ENCODE data around the gene PLXNA4. TPM values are rescaled to one million over a fixed set of nuclear protein-coding genes. Genes with fewer than 3 reads are reported as not detected.

Gene PLXNA4
- total RNA-seq, 1 donor, result 2.6 TPM

GRCh38 chr7:132115028-132115427 lies 461.2 kb downstream of the PLXNA4 start:
- Histone ChIP-seq H3K27me3 (ENCODE audit: insufficient read depth, low read length) (no peaks in the 10 kb centered on the region), H3K4me1 (ENCODE audit: insufficient read depth, low read length) (no peaks in the 10 kb centered on the region), H3K9me3 (ENCODE audit: low read depth, low read length) (no peaks in the 10 kb centered on the region), H3K4me3 (ENCODE audit: low read length) (no peak overlapping the region)

- no peaks in the 10 kb centered on the region for H3K27me3 ChIP-seq (ENCODE audit: insufficient read depth, low read length)
- H3K4me1 ChIP-seq (ENCODE audit: insufficient read depth, low read length), result no peaks in the 10 kb centered on the region
- H3K4me3 ChIP-seq (ENCODE audit: low read length), result no peak overlapping the region
- no peaks in the 10 kb centered on the region for H3K9me3 ChIP-seq (ENCODE audit: low read depth, low read length)
Observed at GRCh38 chr7:132114411-132114810, 461.9 kb downstream of the PLXNA4 start.

GRCh38 chr7:132113536-132114371 lies 462.5 kb downstream of the PLXNA4 start:
- no peaks in the 10 kb centered on the region for H3K27me3 ChIP-seq (ENCODE audit: insufficient read depth, low read length)
- H3K4me1 ChIP-seq (ENCODE audit: insufficient read depth, low read length), result no peaks in the 10 kb centered on the region
- H3K9me3 ChIP-seq (ENCODE audit: low read depth, low read length), result no peaks in the 10 kb centered on the region
- H3K4me3 ChIP-seq (ENCODE audit: low read length), result no peak overlapping the region

GRCh38 chr7:132112657-132113056 lies 463.6 kb downstream of the PLXNA4 start:
- Histone ChIP-seq H3K27me3 (ENCODE audit: insufficient read depth, low read length) (no peaks in the 10 kb centered on the region), H3K4me3 (ENCODE audit: low read length) (no peak overlapping the region), H3K9me3 (ENCODE audit: low read depth, low read length) (no peaks in the 10 kb centered on the region), H3K4me1 (ENCODE audit: insufficient read depth, low read length) (no peaks in the 10 kb centered on the region)

GRCh38 chr7:132112106-132112505 lies 464.2 kb downstream of the PLXNA4 start:
- no peaks in the 10 kb centered on the region for H3K4me1 ChIP-seq (ENCODE audit: insufficient read depth, low read length)
- no peaks in the 10 kb centered on the region for H3K27me3 ChIP-seq (ENCODE audit: insufficient read depth, low read length)
- H3K4me3 ChIP-seq (ENCODE audit: low read length), result no peak overlapping the region
- H3K9me3 ChIP-seq (ENCODE audit: low read depth, low read length), result no peaks in the 10 kb centered on the region

- H3K4me3 ChIP-seq (ENCODE audit: low read length), result no peak overlapping the region
- H3K4me1 ChIP-seq (ENCODE audit: insufficient read depth, low read length), result no peaks in the 10 kb centered on the region
- no peaks in the 10 kb centered on the region for H3K9me3 ChIP-seq (ENCODE audit: low read depth, low read length)
- no peaks in the 10 kb centered on the region for H3K27me3 ChIP-seq (ENCODE audit: insufficient read depth, low read length)
Observed at GRCh38 chr7:132110692-132111091, 465.6 kb downstream of the PLXNA4 start.

- H3K4me1 ChIP-seq (ENCODE audit: insufficient read depth, low read length), result no peaks in the 10 kb centered on the region
Observed at GRCh38 chr7:132109769-132110168, 466.5 kb downstream of the PLXNA4 start.

GRCh38 chr7:132108563-132108962 lies 467.7 kb downstream of the PLXNA4 start:
- no peak overlapping the region for H3K4me3 ChIP-seq (ENCODE audit: low read length)

More at GRCh38 chr7:132109769-132110168, 466.5 kb downstream of the PLXNA4 start:
- Histone ChIP-seq H3K4me3 (ENCODE audit: low read length) (no peak overlapping the region), H3K27me3 (ENCODE audit: insufficient read depth, low read length) (no peaks in the 10 kb centered on the region), H3K9me3 (ENCODE audit: low read depth, low read length) (no peaks in the 10 kb centered on the region)

GRCh38 chr7:132106491-132106890 lies 469.8 kb downstream of the PLXNA4 start:
- Histone ChIP-seq H3K4me1 (ENCODE audit: insufficient read depth, low read length) (no peaks in the 10 kb centered on the region), H3K9me3 (ENCODE audit: low read depth, low read length) (no peaks in the 10 kb centered on the region), H3K27me3 (ENCODE audit: insufficient read depth, low read length) (no peaks in the 10 kb centered on the region), H3K4me3 (ENCODE audit: low read length) (no peak overlapping the region)

More at GRCh38 chr7:132108563-132108962, 467.7 kb downstream of the PLXNA4 start:
- Histone ChIP-seq H3K27me3 (ENCODE audit: insufficient read depth, low read length) (no peaks in the 10 kb centered on the region), H3K9me3 (ENCODE audit: low read depth, low read length) (no peaks in the 10 kb centered on the region), H3K4me1 (ENCODE audit: insufficient read depth, low read length) (no peaks in the 10 kb centered on the region)

GRCh38 chr7:132105096-132105495 lies 471.2 kb downstream of the PLXNA4 start:
- Histone ChIP-seq H3K9me3 (ENCODE audit: low read depth, low read length) (no peaks in the 10 kb centered on the region), H3K4me3 (ENCODE audit: low read length) (no peak overlapping the region), H3K4me1 (ENCODE audit: insufficient read depth, low read length) (no peaks in the 10 kb centered on the region), H3K27me3 (ENCODE audit: insufficient read depth, low read length) (no peaks in the 10 kb centered on the region)

- Histone ChIP-seq H3K4me3 (ENCODE audit: low read length) (no peak overlapping the region), H3K27me3 (ENCODE audit: insufficient read depth, low read length) (no peaks in the 10 kb centered on the region), H3K9me3 (ENCODE audit: low read depth, low read length) (no peaks in the 10 kb centered on the region), H3K4me1 (ENCODE audit: insufficient read depth, low read length) (no peaks in the 10 kb centered on the region)
Observed at GRCh38 chr7:132103718-132104117, 472.6 kb downstream of the PLXNA4 start.

GRCh38 chr7:132102942-132103341 lies 473.3 kb downstream of the PLXNA4 start:
- Histone ChIP-seq H3K27me3 (ENCODE audit: insufficient read depth, low read length) (no peaks in the 10 kb centered on the region), H3K9me3 (ENCODE audit: low read depth, low read length) (no peaks in the 10 kb centered on the region), H3K4me3 (ENCODE audit: low read length) (no peak overlapping the region), H3K4me1 (ENCODE audit: insufficient read depth, low read length) (no peaks in the 10 kb centered on the region)

GRCh38 chr7:132102391-132102790 lies 473.9 kb downstream of the PLXNA4 start:
- H3K9me3 ChIP-seq (ENCODE audit: low read depth, low read length), result no peaks in the 10 kb centered on the region
- no peaks in the 10 kb centered on the region for H3K27me3 ChIP-seq (ENCODE audit: insufficient read depth, low read length)
- no peak overlapping the region for H3K4me3 ChIP-seq (ENCODE audit: low read length)
- H3K4me1 ChIP-seq (ENCODE audit: insufficient read depth, low read length), result no peaks in the 10 kb centered on the region

- Histone ChIP-seq H3K4me3 (ENCODE audit: low read length) (no peak overlapping the region), H3K4me1 (ENCODE audit: insufficient read depth, low read length) (no peaks in the 10 kb centered on the region), H3K27me3 (ENCODE audit: insufficient read depth, low read length) (no peaks in the 10 kb centered on the region), H3K9me3 (ENCODE audit: low read depth, low read length) (no peaks in the 10 kb centered on the region)
Observed at GRCh38 chr7:132100981-132101380, 475.3 kb downstream of the PLXNA4 start.

GRCh38 chr7:132100483-132100882 lies 475.8 kb downstream of the PLXNA4 start:
- H3K27me3 ChIP-seq (ENCODE audit: insufficient read depth, low read length), result no peaks in the 10 kb centered on the region
- H3K4me3 ChIP-seq (ENCODE audit: low read length), result no peak overlapping the region
- H3K4me1 ChIP-seq (ENCODE audit: insufficient read depth, low read length), result no peaks in the 10 kb centered on the region
- H3K9me3 ChIP-seq (ENCODE audit: low read depth, low read length), result no peaks in the 10 kb centered on the region

GRCh38 chr7:132099163-132099562 lies 477.1 kb downstream of the PLXNA4 start:
- Histone ChIP-seq H3K27me3 (ENCODE audit: insufficient read depth, low read length) (no peaks in the 10 kb centered on the region), H3K4me3 (ENCODE audit: low read length) (no peak overlapping the region), H3K4me1 (ENCODE audit: insufficient read depth, low read length) (no peaks in the 10 kb centered on the region), H3K9me3 (ENCODE audit: low read depth, low read length) (no peaks in the 10 kb centered on the region)
